Erythroblast (primary cell): Measurements from ENCODE around the gene MIS12.

Experiments
- GATA1 ChIP-seq: IDR thresholded peaks from 2 replicates; pipeline ENCODE4 v1.6.1; 2011; ENCODE audit warnings: low read depth, mild to moderate bottlenecking, control low read depth, low read length, moderate library complexity
- POLR2A ChIP-seq: IDR thresholded peaks from 2 replicates; pipeline ENCODE4 v1.6.1; 2011; ENCODE audit warnings: mild to moderate bottlenecking, low read length

- TF ChIP-seq POLR2A: no peak
- no peak for TF ChIP-seq GATA1
These were observed 828 bp upstream of the MIS12 start, which contains the start of gene DERL2 for GRCh38 chr17:5485270-5486205.
